ENCODE measurements around the gene KCNK13. TPM values are rescaled to one million over a fixed set of nuclear protein-coding genes. Genes with fewer than 3 reads are reported as not detected.
"Not testable (repeated sequence)": the region's sequence is repeated elsewhere in the genome, so short reads cannot be mapped to it uniquely, and the experiment has no call there.

The KCNK13 gene
- total RNA-seq, 4 donors from 2014 or later = 0.19 to 0.42 (median 0.28) TPM

GRCh38 chr14:90072350-90072749 is 10.6 kb downstream of the KCNK13 start:
- peaks cover 0 to 58% (median 0%) of the 10 kb centered on the region in 4 donors for H3K27me3 ChIP-seq
- H3K27ac ChIP-seq (replicated peaks in 1 of 4) = no peak overlapping the region
- TF ChIP-seq CTCF (IDR thresholded peaks at IDR 0.05) (no peak), POLR2A (IDR thresholded peaks at IDR 0.05; ENCODE audit: low read depth) (no peak), EP300 (IDR thresholded peaks at IDR 0.05) (no peak), POLR2AphosphoS5 (IDR thresholded peaks at IDR 0.05) (no peak)
- 83% methylated on average over 6 of the region's 6 CpGs for WGBS
- intact Hi-C loops (cut with DNase I) = no loop called here
- no peaks in the 10 kb centered on the region for H3K9me3 ChIP-seq
- no peaks in the 10 kb centered on the region for H3K36me3 ChIP-seq
- DNase-seq (ENCODE audit: extremely low spot score) = no peak
- H3K4me3 ChIP-seq = no peak overlapping the region
- H3K4me1 ChIP-seq = no peaks in the 10 kb centered on the region

- Histone ChIP-seq H3K27me3 (peaks cover 0 to 18% (median 0%) of the 10 kb centered on the region in 4 donors), H3K4me3 (no peak overlapping the region), H3K36me3 (no peaks in the 10 kb centered on the region), H3K9me3 (no peaks in the 10 kb centered on the region), H3K4me1 (no peaks in the 10 kb centered on the region), H3K27ac (replicated peaks in 1 of 4) (no peak overlapping the region)
- intact Hi-C loops (cut with DNase I) = no loop called here
- 87% methylated on average over 2 of the region's 2 CpGs for WGBS
- no peak for TF ChIP-seq POLR2AphosphoS5 (IDR thresholded peaks at IDR 0.05)
- TF ChIP-seq CTCF (IDR thresholded peaks at IDR 0.05) = no peak
- no peak for TF ChIP-seq EP300 (IDR thresholded peaks at IDR 0.05)
- TF ChIP-seq POLR2A (IDR thresholded peaks at IDR 0.05; ENCODE audit: low read depth) = no peak
- DNase-seq (ENCODE audit: extremely low spot score) = no peak
Measured at GRCh38 chr14:90079576-90079975, 17.8 kb downstream of the KCNK13 start.

- H3K9me3 ChIP-seq = no peaks in the 10 kb centered on the region
- DNase-seq (ENCODE audit: extremely low spot score) = peak; percentile 88
- H3K36me3 ChIP-seq = no peaks in the 10 kb centered on the region
- H3K4me1 ChIP-seq = peaks cover 6 to 13% (median 8%) of the 10 kb centered on the region in 4 donors
- H3K4me3 ChIP-seq = no peak overlapping the region
- WGBS = 82% methylated on average over 6 of the region's 6 CpGs
- no peaks in the 10 kb centered on the region for H3K27me3 ChIP-seq
- TF ChIP-seq POLR2AphosphoS5 (IDR thresholded peaks at IDR 0.05) (peak in 1 of 2 donors; percentile 21), EP300 (IDR thresholded peaks at IDR 0.05) (no peak)
- H3K27ac ChIP-seq (replicated peaks in 1 of 4) = no peak overlapping the region
- intact Hi-C loops (cut with DNase I) = no loop called here
Measured at GRCh38 chr14:90087433-90087832, 25.6 kb downstream of the KCNK13 start.

- TF ChIP-seq POLR2A (IDR thresholded peaks at IDR 0.05; ENCODE audit: low read depth) (no peak), POLR2AphosphoS5 (IDR thresholded peaks at IDR 0.05) (no peak), CTCF (IDR thresholded peaks at IDR 0.05) (no peak), EP300 (IDR thresholded peaks at IDR 0.05) (no peak)
- H3K36me3 ChIP-seq = no peaks in the 10 kb centered on the region
- H3K4me1 ChIP-seq = peaks cover 6 to 13% (median 8%) of the 10 kb centered on the region in 4 donors
- WGBS = 90% methylated on average over 2 of the region's 2 CpGs
- H3K4me3 ChIP-seq = no peak overlapping the region
- H3K9me3 ChIP-seq = no peaks in the 10 kb centered on the region
- intact Hi-C loops (cut with DNase I) = no loop called here
- H3K27ac ChIP-seq (replicated peaks in 1 of 4) = no peak overlapping the region
- no peak for DNase-seq (ENCODE audit: extremely low spot score)
- H3K27me3 ChIP-seq = no peaks in the 10 kb centered on the region
Measured at GRCh38 chr14:90088176-90088575, 26.4 kb downstream of the KCNK13 start.

GRCh38 chr14:90089486-90089885 is 27.7 kb downstream of the KCNK13 start:
- DNase-seq (ENCODE audit: extremely low spot score); intact Hi-C loops (cut with DNase I); H3K9me3 ChIP-seq; H3K27me3 ChIP-seq; H3K4me3 ChIP-seq; H3K36me3 ChIP-seq; H3K27ac ChIP-seq (replicated peaks in 1 of 4): not testable (repeated sequence)
- H3K4me1 ChIP-seq = peaks cover 6 to 13% (median 8%) of the 10 kb centered on the region in 4 donors
- WGBS = 61% methylated on average over 6 of the region's 6 CpGs

- Histone ChIP-seq H3K4me3 (no peak overlapping the region), H3K9me3 (no peaks in the 10 kb centered on the region), H3K27me3 (peaks cover 0 to 5% (median 0%) of the 10 kb centered on the region in 4 donors), H3K4me1 (peaks cover 6 to 13% (median 8%) of the 10 kb centered on the region in 4 donors), H3K36me3 (no peaks in the 10 kb centered on the region), H3K27ac (replicated peaks in 1 of 4) (no peak overlapping the region)
- intact Hi-C loops (cut with DNase I) = no loop called here
- TF ChIP-seq POLR2A (IDR thresholded peaks at IDR 0.05; ENCODE audit: low read depth) (no peak), CTCF (IDR thresholded peaks at IDR 0.05) (no peak), EP300 (IDR thresholded peaks at IDR 0.05) (no peak), POLR2AphosphoS5 (IDR thresholded peaks at IDR 0.05) (no peak)
- peak; percentile 74 for DNase-seq (ENCODE audit: extremely low spot score)
- 16% methylated on average over 1 of the region's 1 CpG for WGBS
Measured at GRCh38 chr14:90091393-90091792, 29.6 kb downstream of the KCNK13 start.
